GM23338 (cell line): ENCODE measurements around the gene TMPRSS6. TPM values are rescaled to one million over a fixed set of nuclear protein-coding genes. Genes with fewer than 3 reads are reported as not detected.

Experiments used
- EZH2phosphoT487 ChIP-seq: fragments of 200-600 bp; sonication (generic); IDR thresholded peaks from one replicate; pipeline ENCODE4 v1.8.1; 2018; ENCODE audit warnings: antibody characterized with exemption; ENCODE audit not compliant: unreplicated experiment
- JUNB ChIP-seq: IDR thresholded peaks from one replicate; pipeline ENCODE4 v1.6.1; 2016; ENCODE audit warnings: antibody characterized with exemption; ENCODE audit not compliant: unreplicated experiment
- POLR2AphosphoS5 ChIP-seq: IDR thresholded peaks from 2 replicates; pipeline ENCODE4 v1.6.1; 2016; ENCODE audit warnings: antibody characterized with exemption, low read depth
- REST ChIP-seq: IDR thresholded peaks from one replicate; pipeline ENCODE4 v1.6.1; 2018; ENCODE audit warnings: antibody characterized with exemption; ENCODE audit not compliant: unreplicated experiment
- STAT1 ChIP-seq: IDR thresholded peaks from one replicate; pipeline ENCODE4 v1.6.1; 2016; ENCODE audit warnings: antibody characterized with exemption; ENCODE audit not compliant: unreplicated experiment
- ZNF114 ChIP-seq: fragments of 250-450 bp; sonication (Bioruptor Pico); IDR thresholded peaks from 2 replicates; pipeline ENCODE4 v1.5.0; 2020; ENCODE audit warnings: mild to moderate bottlenecking, moderate library complexity
- ZNF462 ChIP-seq: fragments of 250-450 bp; sonication (Bioruptor Pico); IDR thresholded peaks from 2 replicates; pipeline ENCODE4 v1.5.0; 2020; ENCODE audit warnings: mild to moderate bottlenecking, moderate library complexity
- polyA plus RNA-seq: library from polyadenylated mRNA; unstranded; fragments of >200 nt; fragmentation: Nextera tagmentation; extraction: Ambion mirVana; gene quantifications from 2 replicates; pipeline ENCODE4 v1.2.1, GENCODE V29; 2016
- total RNA-seq: library from RNA; depleted of rRNA; stranded (reverse); fragments of >200 nt; shearing (Covaris generic); gene quantifications from 2 replicates; pipeline ENCODE4 v1.2.3, GENCODE V29; 2014

The TMPRSS6 gene
- total and polyA plus RNA-seq, 2 experiments from 2014 or later: 0.13 TPM; not detected in 1

- no peak for TF ChIP-seq ZNF462 (CRISPR knock-in tag)
- no peak for TF ChIP-seq STAT1
- no peak for TF ChIP-seq POLR2AphosphoS5
- TF ChIP-seq EZH2phosphoT487: no peak
- no peak for TF ChIP-seq ZNF114 (CRISPR knock-in tag)
- no peak for TF ChIP-seq REST
- TF ChIP-seq JUNB: no peak
Observed at GRCh38 chr22:37154925-37155712, 45.6 kb upstream of the TMPRSS6 start (continued).
